Skin of body (tissue), 3 donors: ENCODE data around the gene DOCK10. TPM values are rescaled to one million over a fixed set of nuclear protein-coding genes. Genes with fewer than 3 reads are reported as not detected.

ENCODE experiments used
- DNase-seq: peaks from one replicate; lab custom pipeline; 2025; lab: John Stamatoyannopoulos, UW
- small RNA-seq: library from RNA; depleted of rRNA; stranded (forward); fragments of <200 nt; gene quantifications from one replicate; pipeline ENCODE3, GENCODE V24; 2014; ENCODE audit warnings: low replicate concordance
- total RNA-seq: library from RNA; depleted of rRNA; stranded (reverse); fragments of >200 nt; gene quantifications from one replicate; pipeline ENCODE4 v1.2.3, GENCODE V29; 2014

DOCK10 gene
- total RNA-seq, 1 donor from 2014 or later: 21.3 TPM

GRCh38 chr2:224722770-224723169 is 319.5 kb downstream of the DOCK10 start:
- DNase-seq: no peak

- no peak for DNase-seq
Observed at GRCh38 chr2:224722250-224722649, 320.0 kb downstream of the DOCK10 start.

GRCh38 chr2:224716921-224717320 is 325.3 kb downstream of the DOCK10 start:
- no peak for DNase-seq

GRCh38 chr2:224716201-224716600 is 326.1 kb downstream of the DOCK10 start, which contains the start of gene CCDC195:
TSS of gene CCDC195 (minus strand) at chr2:224716365. CDS start at chr2:224716365, 0 bp downstream.
- DNase-seq: no peak

Small RNA genes within 50 kb of the gene (small RNA-seq; reads per million reads assigned to genes)
- not detected for gene MIR4439
